GM19035 (cell line): ENCODE measurements around the gene PRDX1.
"Not testable (repeated sequence)": the region's sequence is repeated elsewhere in the genome, so short reads cannot be mapped to it uniquely, and the experiment has no call there.

Source experiments
- ATAC-seq: cut with Tn5 transposase; IDR thresholded peaks from one replicate; pipeline ENCODE4 v1.9.1; 2021; ENCODE audit not compliant: unreplicated experiment

PRDX1 gene

GRCh38 chr1:45536886-45537285, 15.2 kb upstream of the PRDX1 start:
- no peak for ATAC-seq

- ATAC-seq = no peak
These were observed 14.5 kb upstream of the PRDX1 start for GRCh38 chr1:45535988-45536766.

GRCh38 chr1:45531873-45532272, 10.2 kb upstream of the PRDX1 start:
- no peak for ATAC-seq

GRCh38 chr1:45530632-45531135, 9.0 kb upstream of the PRDX1 start:
- ATAC-seq = no peak

GRCh38 chr1:45526135-45526644, 4.5 kb upstream of the PRDX1 start:
- no peak for ATAC-seq

- not testable (repeated sequence) for ATAC-seq
These were observed 2.3 kb upstream of the PRDX1 start for GRCh38 chr1:45523975-45524374.

- ATAC-seq = not testable (repeated sequence)
These were observed 1.8 kb upstream of the PRDX1 start for GRCh38 chr1:45523516-45523915.

GRCh38 chr1:45522324-45523104, 830 bp upstream of the PRDX1 start:
- no peak for ATAC-seq

- ATAC-seq = not testable (repeated sequence)
These were observed 1.9 kb downstream of the PRDX1 start for GRCh38 chr1:45519774-45520173.

- ATAC-seq = no peak
These were observed 2.8 kb downstream of the PRDX1 start for GRCh38 chr1:45518910-45519309.

- ATAC-seq = not testable (repeated sequence)
These were observed 3.3 kb downstream of the PRDX1 start for GRCh38 chr1:45518366-45518765.

GRCh38 chr1:45516465-45516864, 5.2 kb downstream of the PRDX1 start:
- ATAC-seq = no peak

- no peak for ATAC-seq
These were observed 5.6 kb downstream of the PRDX1 start for GRCh38 chr1:45516036-45516435.

- not testable (repeated sequence) for ATAC-seq
These were observed 8.0 kb downstream of the PRDX1 start for GRCh38 chr1:45513532-45514260.

GRCh38 chr1:45512641-45513054, 9.0 kb downstream of the PRDX1 start:
- ATAC-seq = no peak

GRCh38 chr1:45510972-45511527, 10.6 kb downstream of the PRDX1 start:
- no peak for ATAC-seq

GRCh38 chr1:45510036-45510971, 11.4 kb downstream of the PRDX1 start:
- no peak for ATAC-seq

GRCh38 chr1:45508295-45509151, 13.2 kb downstream of the PRDX1 start:
- no peak for ATAC-seq

- ATAC-seq = no peak
These were observed 13.8 kb downstream of the PRDX1 start for GRCh38 chr1:45507893-45508292.
